HCT116 (cell line): ENCODE data around the gene TNPO2. TPM values are rescaled to one million over a fixed set of nuclear protein-coding genes. Genes with fewer than 3 reads are reported as not detected.
"Not testable (repeated sequence)": the region's sequence is repeated elsewhere in the genome, so short reads cannot be mapped to it uniquely, and the experiment has no call there.

ENCODE experiments used
- ATAC-seq: fragments of 200-7000 bp; cut with Tn5 transposase; 2 replicates; pipeline ENCODE4 v1.9.1; 2020; ENCODE audit warnings: mild to moderate bottlenecking, moderate library complexity
- BruUV-seq: library from RNA; stranded (reverse); fragments of 400-500 nt; replicated peaks from 2 replicates; lab custom pipeline; 2021; lab: Mats Ljungman, UMichigan
- CTCF ChIA-PET: fragments of 300-600 bp; sonication (Branson Sonifier 250); formaldehyde crosslinking; loops from one replicate; lab custom pipeline; 2021; ENCODE audit warnings: antibody characterized with exemption; lab: Charles Lee
- POLR2A ChIA-PET: fragments of 300-600, 350-600 bp; sonication (Branson Sonifier 250); formaldehyde crosslinking; loops from one replicate; lab custom pipeline; 2021; ENCODE audit warnings: antibody characterized with exemption; lab: Charles Lee
- RAD21 ChIA-PET, 2 experiments: fragments of 300-600 bp; sonication (Branson Sonifier 250); formaldehyde crosslinking; loops; one replicate each; lab custom pipeline; 2023; ENCODE audit warnings: low total read pairs in 2 of 2; ENCODE audit not compliant: uncharacterized antibody in 2 of 2, unreplicated experiment in 2 of 2, low non-redundant PET in 1 of 2; lab: Charles Lee
- DNase-seq: peaks from one replicate; pipeline ENCODE4 v3.0.0-alpha.2; 2010; ENCODE audit warnings: low read depth, low spot score
- H2AFZ ChIP-seq: fragments of 200-600 bp; shearing (Covaris generic), sonication (generic); 2 replicates; pipeline ENCODE4 v1.6.1; 2017; ENCODE audit warnings: low read depth, mixed run types, mixed read lengths, antibody characterized with exemption, low read length; ENCODE audit not compliant: poor library complexity, severe bottlenecking
- H3K27ac ChIP-seq: 2 replicates; pipeline ENCODE4 v1.5.1; 2012; ENCODE audit warnings: low read depth, low read length
- H3K27me3 ChIP-seq: fragments of 200-600 bp; sonication (generic); 2 replicates; pipeline ENCODE4 v1.6.1; 2016; ENCODE audit warnings: mixed run types, low read length, mixed read lengths; ENCODE audit not compliant: insufficient read depth
- H3K36me3 ChIP-seq, 2 experiments: fragments of 200-500 bp in 1 of 2; fragments of 200-600 bp in 1 of 2; sonication (Bioruptor generic) in 1 of 2; sonication (generic) in 1 of 2; 2 replicates each; pipeline versions ENCODE4 v1.5.1 to v1.6.1; 2014 to 2016; ENCODE audit warnings: low read length in 2 of 2, inconsistent platforms in 1 of 2, mixed read lengths in 1 of 2, mixed run types in 1 of 2; ENCODE audit not compliant: insufficient read depth in 2 of 2, control insufficient read depth in 1 of 2
- H3K4me1 ChIP-seq, 2 experiments: fragments of 200-600 bp in 1 of 2; sonication (generic) in 1 of 2; 2 replicates each; pipeline versions ENCODE4 v1.5.1 to v1.6.1; 2012 to 2017; ENCODE audit warnings: low read length in 2 of 2, inconsistent platforms in 1 of 2, mild to moderate bottlenecking in 1 of 2, mixed read lengths in 1 of 2, mixed run types in 1 of 2, moderate library complexity in 1 of 2; ENCODE audit not compliant: insufficient read depth in 2 of 2, control insufficient read depth in 1 of 2
- H3K4me2 ChIP-seq: fragments of 200-600 bp; sonication (generic); 2 replicates; pipeline ENCODE4 v1.6.1; 2017; ENCODE audit warnings: mixed run types, low read length, mixed read lengths
- H3K4me3 ChIP-seq, 2 experiments: fragments of 200-600 bp in 1 of 2; sonication (generic) in 1 of 2; replicated peaks in 1 of 2; 2 replicates each; pipeline ENCODE4 v1.5.1; 2011 to 2016; ENCODE audit warnings: low read length in 2 of 2, control low read depth in 1 of 2, low read depth in 1 of 2, mild to moderate bottlenecking in 1 of 2, mixed read lengths in 1 of 2, mixed run types in 1 of 2
- H3K79me2 ChIP-seq: fragments of 200-600 bp; sonication (generic); 2 replicates; pipeline ENCODE4 v1.6.1; 2017; ENCODE audit warnings: mild to moderate bottlenecking, mixed run types, low read length, moderate library complexity, mixed read lengths; ENCODE audit not compliant: insufficient read depth
- H3K9ac ChIP-seq: fragments of 200-600 bp; sonication (generic); 2 replicates; pipeline ENCODE4 v1.6.1; 2016; ENCODE audit warnings: low read length, mixed read lengths
- H3K9me2 ChIP-seq: fragments of 200-600 bp; sonication (generic), shearing (Covaris generic); 2 replicates; pipeline ENCODE4 v1.6.1; 2017; ENCODE audit warnings: mixed run types, mild to moderate bottlenecking, moderate library complexity; ENCODE audit not compliant: insufficient read depth
- H3K9me3 ChIP-seq, 2 experiments: fragments of 200-500 bp in 1 of 2; fragments of 200-600 bp in 1 of 2; sonication (Bioruptor generic) in 1 of 2; sonication (generic) in 1 of 2; 2 replicates each; pipeline ENCODE4 v1.6.1; 2014 to 2017; ENCODE audit warnings: low read length in 2 of 2, mixed read lengths in 2 of 2, inconsistent platforms in 1 of 2, low read depth in 1 of 2, mild to moderate bottlenecking in 1 of 2, mixed run types in 1 of 2, moderate library complexity in 1 of 2; ENCODE audit not compliant: control insufficient read depth in 1 of 2, insufficient read depth in 1 of 2
- H4K20me1 ChIP-seq: fragments of 200-600 bp; sonication (generic), shearing (Covaris generic); 2 replicates; pipeline ENCODE4 v1.6.1; 2017; ENCODE audit warnings: mixed run types, mild to moderate bottlenecking, moderate library complexity; ENCODE audit not compliant: insufficient read depth
- CEBPB ChIP-seq: IDR thresholded peaks from 2 replicates; pipeline ENCODE4 v1.6.1; 2012; ENCODE audit warnings: low read depth
- POLR2A ChIP-seq: IDR thresholded peaks from 2 replicates; pipeline ENCODE4 v1.7.0; 2011; ENCODE audit warnings: borderline replicate concordance; ENCODE audit not compliant: insufficient read depth, insufficient read length; ENCODE audit errors: extremely low read depth
- ZNF274 ChIP-seq: fragments of 200-500 bp; sonication (Bioruptor generic); IDR thresholded peaks from 2 replicates; pipeline ENCODE4 v1.6.1; 2014; ENCODE audit warnings: mild to moderate bottlenecking, low read depth, low read length, inconsistent platforms
- intact Hi-C: fragments of 100-400 bp; cut with micrococcal nuclease; formaldehyde crosslinking; loops from 2 replicates; pipeline ENCODE4 v1.10.0; 2022
- total RNA-seq: library from RNA; stranded (reverse); gene quantifications from one replicate; pipeline ENCODE4 v1.2.1, GENCODE V29; 2021; ENCODE audit not compliant: unreplicated experiment

TNPO2 gene
- total RNA-seq, 1 experiment from 2014 or later: 81.8 TPM

GRCh38 chr19:12715929-12716328 is 7.8 kb downstream of the TNPO2 start:
- no peak for DNase-seq
- no peak for TF ChIP-seq ZNF274
- TF ChIP-seq, all 23 proteins: peak for 0
- Histone ChIP-seq H3K79me2 (peaks cover 68% of the 10 kb centered on the region), H4K20me1 (no peaks in the 10 kb centered on the region), H3K27ac (no peak overlapping the region), H3K9me2 (no peaks in the 10 kb centered on the region), H3K4me1 (peaks cover 0 to 13% of the 10 kb centered on the region in 2 experiments; a peak in 2 of 4 replicates), H3K9ac (no peak overlapping the region), H3K4me3 (no peak overlapping the region), H3K4me2 (no peak overlapping the region), H3K27me3 (no peaks in the 10 kb centered on the region), H3K36me3 (peaks cover 37 to 59% of the 10 kb centered on the region in 2 experiments), H2AFZ (no peak overlapping the region), H3K9me3 (no peaks in the 10 kb centered on the region)
- CTCF ChIA-PET: interaction anchor here (0.6 to 2.1 kb wide), 3 partner anchors 39 to 50 kb away, joined by 3 to 11 read pairs (median 4); no protein-coding TSS in a partner anchor
- RAD21 ChIA-PET: no interaction called here
- ATAC-seq: no peak
- POLR2A ChIA-PET: no interaction called here
- intact Hi-C loops: loop anchor here (5.0 kb wide), 1 partner anchor 121 kb away; the partner anchor contains the start of gene MAST1
- BruUV-seq: no TSS peak

- Histone ChIP-seq H3K9me3 (no peaks in the 10 kb centered on the region), H2AFZ (no peak overlapping the region), H3K36me3 (peaks cover 45 to 58% of the 10 kb centered on the region in 2 experiments), H3K79me2 (peaks cover 64% of the 10 kb centered on the region), H3K4me3 (no peak overlapping the region), H4K20me1 (no peaks in the 10 kb centered on the region), H3K9ac (no peak overlapping the region), H3K27ac (no peak overlapping the region), H3K9me2 (no peaks in the 10 kb centered on the region), H3K27me3 (no peaks in the 10 kb centered on the region), H3K4me2 (no peak overlapping the region), H3K4me1 (peaks cover 0 to 8% of the 10 kb centered on the region in 2 experiments; a peak in 1 of 4 replicates)
- POLR2A ChIA-PET: no interaction called here
- RAD21 ChIA-PET: no interaction called here
- CTCF ChIA-PET: no interaction called here
- DNase-seq: no peak
- ATAC-seq: no peak
- BruUV-seq: no TSS peak
- TF ChIP-seq POLR2A (no peak), CEBPB (no peak)
- intact Hi-C loops: loop anchor here (5.0 kb wide), 1 partner anchor 122 kb away; the partner anchor contains the start of gene MAST1
These were observed 8.6 kb downstream of the TNPO2 start for GRCh38 chr19:12715102-12715501.

GRCh38 chr19:12713304-12713703 is 10.4 kb downstream of the TNPO2 start:
- H3K27ac ChIP-seq, H3K9ac ChIP-seq, intact Hi-C loops, H3K9me3 ChIP-seq, BruUV-seq, ATAC-seq, H3K4me1 ChIP-seq, H3K4me2 ChIP-seq, H3K27me3 ChIP-seq, DNase-seq, H3K9me2 ChIP-seq, H3K4me3 ChIP-seq, H4K20me1 ChIP-seq, H2AFZ ChIP-seq, CTCF ChIA-PET, RAD21 ChIA-PET: not testable (repeated sequence)
- POLR2A ChIA-PET: interaction anchor here (1.4 kb wide), 1 partner anchor 83 kb away, joined by 3 read pairs; no protein-coding TSS in a partner anchor
- H3K36me3 ChIP-seq: peaks cover 44 to 60% of the 10 kb centered on the region in 2 experiments
- H3K79me2 ChIP-seq: peaks cover 51% of the 10 kb centered on the region

GRCh38 chr19:12712077-12712476 is 11.7 kb downstream of the TNPO2 start:
- DNase-seq, CTCF ChIA-PET, H3K9me2 ChIP-seq, H4K20me1 ChIP-seq, H2AFZ ChIP-seq, H3K27me3 ChIP-seq, H3K9ac ChIP-seq, POLR2A ChIA-PET, intact Hi-C loops, RAD21 ChIA-PET, H3K4me1 ChIP-seq, ATAC-seq, H3K4me2 ChIP-seq, H3K27ac ChIP-seq, BruUV-seq, H3K4me3 ChIP-seq, H3K9me3 ChIP-seq: not testable (repeated sequence)
- Histone ChIP-seq H3K36me3 (peaks cover 51 to 56% of the 10 kb centered on the region in 2 experiments), H3K79me2 (peaks cover 39% of the 10 kb centered on the region; the same call in 1 of the 2 replicates)
